ENCODE results near the gene BDH2.

DNA sequence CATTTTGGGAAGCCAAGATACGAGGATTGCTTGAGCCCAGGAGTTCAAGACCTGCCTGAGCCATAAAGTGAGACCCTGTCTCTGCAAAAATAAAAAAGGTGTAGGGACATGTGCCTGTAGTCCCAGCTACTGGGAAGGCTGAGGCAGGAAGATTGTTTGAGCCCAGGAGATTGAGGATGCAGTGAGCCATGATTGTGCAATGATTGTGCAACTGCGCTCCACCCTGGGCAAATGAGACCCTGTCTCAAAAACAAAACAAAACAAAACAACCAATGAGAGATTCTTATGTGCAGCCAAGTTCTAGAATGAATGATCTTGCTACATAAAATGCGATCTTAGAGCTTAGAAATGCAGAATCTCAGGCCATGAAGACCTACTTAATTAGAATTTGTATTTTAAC lies 45.6 kb downstream of the BDH2 start:
- TF ChIP-seq, protein P1, sequence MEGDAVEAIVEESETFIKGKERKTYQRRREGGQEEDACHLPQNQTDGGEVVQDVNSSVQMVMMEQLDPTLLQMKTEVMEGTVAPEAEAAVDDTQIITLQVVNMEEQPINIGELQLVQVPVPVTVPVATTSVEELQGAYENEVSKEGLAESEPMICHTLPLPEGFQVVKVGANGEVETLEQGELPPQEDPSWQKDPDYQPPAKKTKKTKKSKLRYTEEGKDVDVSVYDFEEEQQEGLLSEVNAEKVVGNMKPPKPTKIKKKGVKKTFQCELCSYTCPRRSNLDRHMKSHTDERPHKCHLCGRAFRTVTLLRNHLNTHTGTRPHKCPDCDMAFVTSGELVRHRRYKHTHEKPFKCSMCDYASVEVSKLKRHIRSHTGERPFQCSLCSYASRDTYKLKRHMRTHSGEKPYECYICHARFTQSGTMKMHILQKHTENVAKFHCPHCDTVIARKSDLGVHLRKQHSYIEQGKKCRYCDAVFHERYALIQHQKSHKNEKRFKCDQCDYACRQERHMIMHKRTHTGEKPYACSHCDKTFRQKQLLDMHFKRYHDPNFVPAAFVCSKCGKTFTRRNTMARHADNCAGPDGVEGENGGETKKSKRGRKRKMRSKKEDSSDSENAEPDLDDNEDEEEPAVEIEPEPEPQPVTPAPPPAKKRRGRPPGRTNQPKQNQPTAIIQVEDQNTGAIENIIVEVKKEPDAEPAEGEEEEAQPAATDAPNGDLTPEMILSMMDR (IDR thresholded peaks at IDR 0.05): no peak
- no peak for TF ChIP-seq POLR2A (IDR thresholded peaks at IDR 0.05)
